ENCODE results near the gene PPP4C.
"Not testable (repeated sequence)": the region's sequence is repeated elsewhere in the genome, so short reads cannot be mapped to it uniquely, and the experiment has no call there.

The PPP4C gene

DNA sequence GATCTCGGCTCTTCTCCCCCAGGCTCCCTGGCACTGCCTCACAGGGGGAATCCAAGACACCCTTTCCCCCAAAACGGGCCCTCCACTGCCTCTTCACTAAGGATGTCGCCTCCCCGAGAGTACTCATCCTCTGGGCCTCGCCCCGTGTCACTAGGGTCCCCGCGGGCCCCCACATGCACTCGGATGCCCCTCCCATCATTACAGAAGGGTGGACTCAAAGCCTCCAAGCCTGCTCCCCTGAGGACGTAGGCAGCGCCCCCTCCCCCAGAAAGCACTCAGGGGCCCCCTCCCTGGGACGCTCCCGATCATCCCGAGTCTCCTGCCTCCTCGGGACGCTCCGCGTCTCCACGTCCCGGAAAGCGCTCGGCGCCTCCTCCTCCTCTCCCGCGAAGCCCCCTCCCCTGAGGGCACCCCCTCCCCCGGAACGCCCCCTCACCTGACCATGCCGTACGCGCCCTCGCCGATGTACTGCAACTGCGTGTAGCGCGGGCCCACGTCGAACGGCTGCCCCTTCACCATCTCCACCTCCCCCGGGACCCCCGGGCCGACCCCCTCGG is 46.9 kb downstream of the PPP4C start:
- TF ChIP-seq, protein P1, sequence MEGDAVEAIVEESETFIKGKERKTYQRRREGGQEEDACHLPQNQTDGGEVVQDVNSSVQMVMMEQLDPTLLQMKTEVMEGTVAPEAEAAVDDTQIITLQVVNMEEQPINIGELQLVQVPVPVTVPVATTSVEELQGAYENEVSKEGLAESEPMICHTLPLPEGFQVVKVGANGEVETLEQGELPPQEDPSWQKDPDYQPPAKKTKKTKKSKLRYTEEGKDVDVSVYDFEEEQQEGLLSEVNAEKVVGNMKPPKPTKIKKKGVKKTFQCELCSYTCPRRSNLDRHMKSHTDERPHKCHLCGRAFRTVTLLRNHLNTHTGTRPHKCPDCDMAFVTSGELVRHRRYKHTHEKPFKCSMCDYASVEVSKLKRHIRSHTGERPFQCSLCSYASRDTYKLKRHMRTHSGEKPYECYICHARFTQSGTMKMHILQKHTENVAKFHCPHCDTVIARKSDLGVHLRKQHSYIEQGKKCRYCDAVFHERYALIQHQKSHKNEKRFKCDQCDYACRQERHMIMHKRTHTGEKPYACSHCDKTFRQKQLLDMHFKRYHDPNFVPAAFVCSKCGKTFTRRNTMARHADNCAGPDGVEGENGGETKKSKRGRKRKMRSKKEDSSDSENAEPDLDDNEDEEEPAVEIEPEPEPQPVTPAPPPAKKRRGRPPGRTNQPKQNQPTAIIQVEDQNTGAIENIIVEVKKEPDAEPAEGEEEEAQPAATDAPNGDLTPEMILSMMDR (IDR thresholded peaks at IDR 0.05; ENCODE audit: borderline replicate concordance, insufficient read depth, low read depth, low read length) = no peak

GRCh38 chr16:30124985-30125379 is 49.2 kb downstream of the PPP4C start:
- no peak overlapping the region for H3K4me3 ChIP-seq (ENCODE audit: low read depth, low read length)
- TF ChIP-seq, protein P1 (IDR thresholded peaks at IDR 0.05; ENCODE audit: borderline replicate concordance, insufficient read depth, low read depth, low read length) = no peak

More for the DNA sequence above, 46.9 kb downstream of the PPP4C start:
- H3K4me3 ChIP-seq (ENCODE audit: low read depth, low read length) = peak overlapping the region; percentile 65

DNA sequence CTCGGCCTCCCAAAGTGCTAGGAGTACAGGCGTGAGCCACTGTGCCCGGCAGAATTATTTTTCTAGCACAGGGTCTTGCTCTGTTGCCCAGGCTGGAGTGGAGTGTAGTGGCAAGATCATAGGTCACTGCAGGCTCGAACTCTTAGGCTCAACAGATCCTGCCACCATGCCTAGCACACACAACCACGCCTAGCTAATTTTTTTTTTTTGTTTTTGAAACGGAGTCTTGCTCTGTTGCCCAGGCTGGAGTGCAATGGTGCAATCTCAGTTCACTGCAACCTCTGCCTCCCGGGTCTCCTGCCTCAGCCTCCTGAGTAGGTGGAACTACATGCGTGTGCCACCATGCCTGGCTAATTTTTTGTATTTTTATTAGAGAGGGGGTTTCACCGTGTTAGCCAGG is 49.9 kb downstream of the PPP4C start:
- H3K4me3 ChIP-seq (ENCODE audit: low read depth, low read length) = not testable (repeated sequence)

GRCh38 chr16:30127993-30128392 is 52.2 kb downstream of the PPP4C start:
- H3K4me3 ChIP-seq (ENCODE audit: low read depth, low read length) = no peak overlapping the region
- TF ChIP-seq, protein P1 (IDR thresholded peaks at IDR 0.05; ENCODE audit: borderline replicate concordance, insufficient read depth, low read depth, low read length) = no peak

DNA sequence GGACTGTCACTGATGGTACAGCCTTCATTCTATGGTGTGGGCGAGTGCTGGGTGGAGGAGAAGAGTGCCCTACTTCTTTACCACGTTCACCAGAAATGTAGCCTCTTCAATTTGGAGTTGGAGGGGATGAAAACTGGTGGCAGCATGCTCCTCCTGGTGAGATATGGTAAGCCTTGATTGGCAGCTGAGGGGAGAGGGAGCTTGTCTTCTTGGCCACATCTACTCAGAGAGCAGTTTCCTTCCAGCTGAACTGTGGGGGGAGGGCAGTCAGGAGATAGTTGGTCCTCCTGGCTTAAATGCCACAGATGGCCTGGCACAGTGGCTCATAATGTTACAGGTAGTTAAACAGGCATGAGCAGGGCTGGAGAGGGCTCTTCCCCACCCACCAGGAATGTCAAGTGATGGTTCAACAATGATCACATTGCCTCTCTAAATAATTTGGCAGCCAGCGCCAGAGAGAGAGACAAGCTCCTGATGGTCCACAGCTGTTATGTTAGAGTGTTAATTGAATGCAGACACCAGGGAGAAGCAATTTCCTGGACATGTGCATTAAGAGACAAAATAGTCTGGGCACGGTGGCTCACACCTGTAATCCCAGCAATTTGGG is 56.2 kb downstream of the PPP4C start:
- H3K4me3 ChIP-seq (ENCODE audit: low read depth, low read length) = no peak overlapping the region
- TF ChIP-seq, protein P1 (IDR thresholded peaks at IDR 0.05; ENCODE audit: borderline replicate concordance, insufficient read depth, low read depth, low read length) = no peak

GRCh38 chr16:30132591-30132990 is 56.8 kb downstream of the PPP4C start:
- TF ChIP-seq, protein P1 (IDR thresholded peaks at IDR 0.05; ENCODE audit: borderline replicate concordance, insufficient read depth, low read depth, low read length) = no peak

More at GRCh38 chr16:30132591-30132990, 56.8 kb downstream of the PPP4C start:
- H3K4me3 ChIP-seq (ENCODE audit: low read depth, low read length) = no peak overlapping the region
